Neuronal stem cell (in vitro differentiated cells): ENCODE measurements around the gene CRYBB1.

Experiments
- DNase-seq: peaks from one replicate; pipeline ENCODE4 v3.0.0-alpha.2; 2013; ENCODE audit warnings: low spot score
- H2AFZ ChIP-seq: one replicate; pipeline ENCODE4 v1.6.1; 2013; ENCODE audit warnings: mild to moderate bottlenecking, low read length, inconsistent platforms
- H2AK5ac ChIP-seq: 2 replicates; pipeline ENCODE4 v1.6.1; 2013; ENCODE audit warnings: low read depth, mild to moderate bottlenecking, inconsistent platforms, low read length, moderate library complexity, mixed read lengths
- H2BK120ac ChIP-seq: 2 replicates; pipeline ENCODE4 v1.6.1; 2013; ENCODE audit warnings: low read depth, mild to moderate bottlenecking, inconsistent platforms, low read length, moderate library complexity, mixed read lengths
- H2BK12ac ChIP-seq: one replicate; pipeline ENCODE4 v1.6.1; 2013; ENCODE audit warnings: low read length, inconsistent platforms
- H2BK15ac ChIP-seq: 2 replicates; pipeline ENCODE4 v1.6.1; 2013; ENCODE audit warnings: mild to moderate bottlenecking, low read length, inconsistent platforms, mixed read lengths
- H2BK5ac ChIP-seq: one replicate; pipeline ENCODE4 v1.6.1; 2013; ENCODE audit warnings: inconsistent platforms, mild to moderate bottlenecking, low read length, moderate library complexity
- H3K14ac ChIP-seq: one replicate; pipeline ENCODE4 v1.6.1; 2013; ENCODE audit warnings: low read length, inconsistent platforms
- H3K18ac ChIP-seq: 2 replicates; pipeline ENCODE4 v1.6.1; 2013; ENCODE audit warnings: low read length, inconsistent platforms
- H3K23ac ChIP-seq: 2 replicates; pipeline ENCODE4 v1.6.1; 2013; ENCODE audit warnings: low read depth, mild to moderate bottlenecking, mixed read lengths, low read length, inconsistent platforms; ENCODE audit not compliant: poor library complexity
- H3K27ac ChIP-seq: replicated peaks from 3 replicates; pipeline ENCODE4 v1.5.1; 2013; ENCODE audit warnings: low read length, inconsistent platforms
- H3K27me3 ChIP-seq, 3 experiments: 2 replicates each; pipeline ENCODE4 v1.6.1; 2013; ENCODE audit warnings: low read length in 3 of 3, mild to moderate bottlenecking in 2 of 3, inconsistent platforms in 1 of 3, low read depth in 1 of 3, mixed read lengths in 1 of 3, moderate library complexity in 1 of 3; ENCODE audit not compliant: control insufficient read depth in 3 of 3, insufficient read depth in 3 of 3
- H3K36me3 ChIP-seq, 2 donors: replicated peaks in 1 of 2; 2 replicates each; pipeline ENCODE4 v1.6.1; 2013; ENCODE audit warnings: low read length in 2 of 2; ENCODE audit not compliant: control insufficient read depth in 2 of 2, insufficient read depth in 2 of 2
- H3K4ac ChIP-seq: 2 replicates; pipeline ENCODE4 v1.6.1; 2013; ENCODE audit warnings: inconsistent platforms, mild to moderate bottlenecking, low read length, moderate library complexity
- H3K4me1 ChIP-seq, 2 donors: 1 replicate in 1 of 2; 2 replicates in 1 of 2; pipeline ENCODE4 v1.6.1; 2013; ENCODE audit warnings: low read length in 2 of 2, low read depth in 1 of 2; ENCODE audit not compliant: control insufficient read depth in 2 of 2, insufficient read depth in 1 of 2
- H3K4me2 ChIP-seq: one replicate; pipeline ENCODE4 v1.6.1; 2013; ENCODE audit warnings: mild to moderate bottlenecking, low read length, inconsistent platforms; ENCODE audit not compliant: insufficient read depth, poor library complexity, severe bottlenecking
- H3K4me3 ChIP-seq, 2 donors: 2 replicates each; pipeline ENCODE4 v1.5.1; 2013; ENCODE audit warnings: low read length in 2 of 2, mild to moderate bottlenecking in 2 of 2, inconsistent platforms in 1 of 2, moderate library complexity in 1 of 2
- H3K79me1 ChIP-seq: one replicate; pipeline ENCODE4 v1.6.1; 2013; ENCODE audit warnings: low read depth, mild to moderate bottlenecking, inconsistent platforms, low read length, moderate library complexity
- H3K9ac ChIP-seq: one replicate; pipeline ENCODE4 v1.6.1; 2013; ENCODE audit warnings: mild to moderate bottlenecking, low read depth, low read length, inconsistent platforms; ENCODE audit not compliant: poor library complexity
- H3K9me3 ChIP-seq, 2 donors: replicated peaks in 1 of 2; 2 replicates each; pipeline versions ENCODE3 to v1.6.1; 2013; ENCODE audit warnings: low read length in 2 of 2, mild to moderate bottlenecking in 2 of 2, inconsistent platforms in 1 of 2, low read depth in 1 of 2, mixed read lengths in 1 of 2, moderate library complexity in 1 of 2; ENCODE audit not compliant: control insufficient read depth in 2 of 2, insufficient read depth in 1 of 2
- H4K8ac ChIP-seq: one replicate; pipeline ENCODE4 v1.6.1; 2013; ENCODE audit warnings: low read depth, mild to moderate bottlenecking, inconsistent platforms, low read length, moderate library complexity
- H4K91ac ChIP-seq: one replicate; pipeline ENCODE4 v1.6.1; 2013; ENCODE audit warnings: low read length, low read depth, mild to moderate bottlenecking, inconsistent platforms; ENCODE audit not compliant: poor library complexity
- WGBS, 2 donors: extraction: QIAGEN DNeasy Blood & Tissue Kit; methylation state at CpG; one replicate each; pipeline ENCODE4 v1.1.7; 2013; ENCODE audit warnings: missing lambda C conversion rate in 2 of 2, mixed read lengths in 1 of 2; ENCODE audit not compliant: insufficient read length in 2 of 2, insufficient replicate concordance in 1 of 2; ENCODE audit errors: extremely low coverage in 2 of 2; 5-methylcytosine and 5-hydroxymethylcytosine counted together

Gene CRYBB1

GRCh38 chr22:26555478-26555877, 62.3 kb downstream of the CRYBB1 start:
- no peaks in the 10 kb centered on the region for H3K9me3 ChIP-seq
- H3K23ac ChIP-seq, result peak overlapping the region; percentile 26
- H3K14ac ChIP-seq, result no peak overlapping the region
- no peak overlapping the region for H2BK15ac ChIP-seq
- peak overlapping the region; percentile 51 for H2AK5ac ChIP-seq
- H3K79me1 ChIP-seq, result peaks cover 2% of the 10 kb centered on the region
- H3K27me3 ChIP-seq, result no peaks in the 10 kb centered on the region
- no peak overlapping the region for H2BK120ac ChIP-seq
- no peak overlapping the region for H3K4me3 ChIP-seq
- no peak overlapping the region for H3K4ac ChIP-seq
- H4K8ac ChIP-seq, result no peak overlapping the region
- H3K9ac ChIP-seq, result no peak overlapping the region
- no peak overlapping the region for H3K27ac ChIP-seq
- no peak overlapping the region for H2BK5ac ChIP-seq
- no peak overlapping the region for H2BK12ac ChIP-seq
- H3K4me2 ChIP-seq, result no peak overlapping the region
- peaks cover 6 to 28% of the 10 kb centered on the region in 2 donors for H3K4me1 ChIP-seq
- H4K91ac ChIP-seq, result no peak overlapping the region
- H3K18ac ChIP-seq, result no peak overlapping the region
- no peak for DNase-seq
- no CpG with 5 or more reads among the region's 11 CpGs for WGBS, 2 donors
- no peak overlapping the region for H2AFZ ChIP-seq
- H3K36me3 ChIP-seq, result peaks cover 0 to 19% of the 10 kb centered on the region in 2 donors

- Histone ChIP-seq H3K9me3 (no peaks in the 10 kb centered on the region), H3K79me1 (peaks cover 2% of the 10 kb centered on the region), H3K18ac (no peak overlapping the region)
These were observed 62.9 kb downstream of the CRYBB1 start for GRCh38 chr22:26554956-26555355.

GRCh38 chr22:26553056-26553752, 64.6 kb downstream of the CRYBB1 start:
- H3K14ac ChIP-seq, result no peak overlapping the region
- DNase-seq, result no peak
- peaks cover 0 to 14% of the 10 kb centered on the region in 2 donors for H3K36me3 ChIP-seq
- H3K27ac ChIP-seq, result no peak overlapping the region
- H2BK5ac ChIP-seq, result no peak overlapping the region
- peaks cover 11 to 22% of the 10 kb centered on the region in 2 donors for H3K4me1 ChIP-seq
- H3K4ac ChIP-seq, result no peak overlapping the region
- no peak overlapping the region for H4K8ac ChIP-seq
- H2AFZ ChIP-seq, result no peak overlapping the region
- no peak overlapping the region for H4K91ac ChIP-seq
- WGBS, 2 donors, result no CpG with 5 or more reads among the region's 7 CpGs
- H2AK5ac ChIP-seq, result no peak overlapping the region
- no peaks in the 10 kb centered on the region for H3K27me3 ChIP-seq
- no peak overlapping the region for H3K4me2 ChIP-seq
- no peak overlapping the region for H2BK15ac ChIP-seq
- no peak overlapping the region for H2BK120ac ChIP-seq
- peaks cover 2% of the 10 kb centered on the region for H3K79me1 ChIP-seq
- H3K9ac ChIP-seq, result no peak overlapping the region
- no peak overlapping the region for H3K23ac ChIP-seq
- H3K18ac ChIP-seq, result no peak overlapping the region
- H2BK12ac ChIP-seq, result no peak overlapping the region
- H3K9me3 ChIP-seq, result no peaks in the 10 kb centered on the region
- H3K4me3 ChIP-seq, result no peak overlapping the region

More at GRCh38 chr22:26554956-26555355, 62.9 kb downstream of the CRYBB1 start:
- WGBS, 2 donors, result no CpG with 5 or more reads among the region's 6 CpGs
- Histone ChIP-seq H3K9ac (no peak overlapping the region), H2AK5ac (no peak overlapping the region), H3K27ac (no peak overlapping the region), H3K4me2 (no peak overlapping the region), H3K14ac (no peak overlapping the region), H3K23ac (no peak overlapping the region), H2BK120ac (no peak overlapping the region), H3K27me3 (no peaks in the 10 kb centered on the region), H2BK15ac (no peak overlapping the region), H4K8ac (no peak overlapping the region), H3K4me1 (peaks cover 11 to 31% of the 10 kb centered on the region in 2 donors), H2BK5ac (no peak overlapping the region), H3K4ac (no peak overlapping the region), H2BK12ac (no peak overlapping the region), H3K4me3 (no peak overlapping the region), H2AFZ (no peak overlapping the region), H3K36me3 (peaks cover 0 to 15% of the 10 kb centered on the region in 2 donors), H4K91ac (no peak overlapping the region)
- DNase-seq, result no peak

GRCh38 chr22:26552466-26552865, 65.4 kb downstream of the CRYBB1 start:
- peaks cover 2% of the 10 kb centered on the region for H3K79me1 ChIP-seq
- no peak overlapping the region for H4K8ac ChIP-seq
- DNase-seq, result no peak
- no peaks in the 10 kb centered on the region for H3K27me3 ChIP-seq
- no peak overlapping the region for H3K27ac ChIP-seq
- no peak overlapping the region for H4K91ac ChIP-seq
- H3K14ac ChIP-seq, result no peak overlapping the region
- no peak overlapping the region for H2BK15ac ChIP-seq
- H3K4ac ChIP-seq, result no peak overlapping the region
- H3K9ac ChIP-seq, result no peak overlapping the region
- H3K4me1 ChIP-seq, result peaks cover 11 to 21% of the 10 kb centered on the region in 2 donors
- peaks cover 0 to 16% of the 10 kb centered on the region in 2 donors for H3K36me3 ChIP-seq
- no peak overlapping the region for H3K4me2 ChIP-seq
- no peak overlapping the region for H2AFZ ChIP-seq
- H2AK5ac ChIP-seq, result no peak overlapping the region
- H2BK5ac ChIP-seq, result no peak overlapping the region
- H3K4me3 ChIP-seq, result no peak overlapping the region
- H3K23ac ChIP-seq, result no peak overlapping the region
- no peak overlapping the region for H2BK12ac ChIP-seq
- H3K9me3 ChIP-seq, result no peaks in the 10 kb centered on the region
- H3K18ac ChIP-seq, result no peak overlapping the region
- H2BK120ac ChIP-seq, result no peak overlapping the region
- WGBS, 2 donors, result no CpG with 5 or more reads among the region's 10 CpGs
